ENCODE results near the gene PRRC2A. TPM values are rescaled to one million over a fixed set of nuclear protein-coding genes. Genes with fewer than 3 reads are reported as not detected.

Gene PRRC2A
- polyA plus RNA-seq, 1 donor (not counting 4 experiments of a cell fraction or from before 2014, with no cell fraction given): 20.5 TPM

DNA sequence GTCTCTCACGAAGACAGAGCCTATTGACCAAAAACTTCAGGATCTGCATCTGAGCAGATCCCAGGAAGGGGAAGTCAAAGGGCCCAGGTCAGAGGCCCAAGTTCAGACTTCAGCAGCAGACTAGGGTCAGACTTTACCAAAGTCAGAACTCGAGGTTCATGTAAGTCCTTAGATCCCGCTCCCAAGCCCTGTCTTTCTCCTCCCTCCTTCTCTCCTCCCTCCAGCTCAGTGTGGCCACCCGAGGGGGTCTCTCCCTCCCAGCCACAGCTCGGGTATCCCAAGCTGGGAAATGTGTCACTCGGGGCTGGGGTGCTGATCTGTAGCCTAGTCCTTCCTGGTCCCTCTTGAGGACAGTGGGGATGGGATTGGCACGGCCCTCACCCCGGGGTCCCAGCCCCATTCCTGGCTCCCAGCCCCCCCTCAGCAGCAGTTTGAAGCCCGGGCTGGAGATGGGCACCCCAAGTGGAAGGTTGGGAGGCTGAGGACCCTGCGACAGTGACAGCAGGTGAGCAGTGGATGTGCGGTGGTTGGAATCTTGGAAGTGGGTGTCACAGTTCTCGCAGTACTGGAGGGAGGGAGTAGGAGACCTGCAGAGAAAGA lies 41.7 kb downstream of the PRRC2A start:
- Histone ChIP-seq H3K27me3 (ENCODE audit: control insufficient read depth, extremely low read depth, insufficient read depth, low read length) (no peaks in the 10 kb centered on the region), H3K9me3 (ENCODE audit: control insufficient read depth, low read depth, low read length) (no peaks in the 10 kb centered on the region), H3K4me2 (ENCODE audit: control insufficient read depth, extremely low read depth, insufficient read depth, low read depth, low read length) (no peak overlapping the region), H4K20me1 (ENCODE audit: control insufficient read depth, extremely low read depth, insufficient read depth, low read length) (no peaks in the 10 kb centered on the region), H3K9ac (ENCODE audit: control insufficient read depth, extremely low read depth, insufficient read depth, low read length) (no peak overlapping the region), H3K9me1 (ENCODE audit: control insufficient read depth, extremely low read depth, insufficient read depth, low read length) (no peaks in the 10 kb centered on the region), H3K4me1 (ENCODE audit: control insufficient read depth, extremely low read depth, insufficient read depth, low read length) (peaks cover 47% of the 10 kb centered on the region), H3K79me2 (ENCODE audit: control insufficient read depth, insufficient read depth, low read length) (peaks cover 42% of the 10 kb centered on the region), H2AFZ (ENCODE audit: control insufficient read depth, low read length) (no peak overlapping the region), H3K27ac (ENCODE audit: control insufficient read depth, insufficient read depth, low read length) (no peak overlapping the region), H3K36me3 (ENCODE audit: control insufficient read depth in 2 of 2, extremely low read depth in 1 of 2, insufficient read depth in 2 of 2, low read length in 2 of 2) (peaks cover 7 to 11% of the 10 kb centered on the region in 2 experiments), H3K4me3 (ENCODE audit: control insufficient read depth in 2 of 3, extremely low read depth in 1 of 3, insufficient read depth in 2 of 3, low read depth in 1 of 3, low read length in 3 of 3) (no peak overlapping the region)
- FAIRE-seq: no peak
- TF ChIP-seq, protein P1, sequence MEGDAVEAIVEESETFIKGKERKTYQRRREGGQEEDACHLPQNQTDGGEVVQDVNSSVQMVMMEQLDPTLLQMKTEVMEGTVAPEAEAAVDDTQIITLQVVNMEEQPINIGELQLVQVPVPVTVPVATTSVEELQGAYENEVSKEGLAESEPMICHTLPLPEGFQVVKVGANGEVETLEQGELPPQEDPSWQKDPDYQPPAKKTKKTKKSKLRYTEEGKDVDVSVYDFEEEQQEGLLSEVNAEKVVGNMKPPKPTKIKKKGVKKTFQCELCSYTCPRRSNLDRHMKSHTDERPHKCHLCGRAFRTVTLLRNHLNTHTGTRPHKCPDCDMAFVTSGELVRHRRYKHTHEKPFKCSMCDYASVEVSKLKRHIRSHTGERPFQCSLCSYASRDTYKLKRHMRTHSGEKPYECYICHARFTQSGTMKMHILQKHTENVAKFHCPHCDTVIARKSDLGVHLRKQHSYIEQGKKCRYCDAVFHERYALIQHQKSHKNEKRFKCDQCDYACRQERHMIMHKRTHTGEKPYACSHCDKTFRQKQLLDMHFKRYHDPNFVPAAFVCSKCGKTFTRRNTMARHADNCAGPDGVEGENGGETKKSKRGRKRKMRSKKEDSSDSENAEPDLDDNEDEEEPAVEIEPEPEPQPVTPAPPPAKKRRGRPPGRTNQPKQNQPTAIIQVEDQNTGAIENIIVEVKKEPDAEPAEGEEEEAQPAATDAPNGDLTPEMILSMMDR (optimal IDR thresholded peaks at IDR 0.05 in 1 of 3, IDR thresholded peaks at IDR 0.05 in 1 of 3, conservative IDR thresholded peaks at IDR 0.05 in 1 of 3; ENCODE audit: extremely low read depth in 1 of 3, insufficient read depth in 2 of 3, low read length in 3 of 3): no peak
- TF ChIP-seq EZH2 (IDR thresholded peaks at IDR 0.05; ENCODE audit: low read length): no peak
- DNase-seq (ENCODE audit: low read depth, low spot score): no peak
- dilution Hi-C loops (cut with MboI; ENCODE audit: extremely low pct_ligation_motif_present, low sequenced_read_pairs): no loop called here

DNA sequence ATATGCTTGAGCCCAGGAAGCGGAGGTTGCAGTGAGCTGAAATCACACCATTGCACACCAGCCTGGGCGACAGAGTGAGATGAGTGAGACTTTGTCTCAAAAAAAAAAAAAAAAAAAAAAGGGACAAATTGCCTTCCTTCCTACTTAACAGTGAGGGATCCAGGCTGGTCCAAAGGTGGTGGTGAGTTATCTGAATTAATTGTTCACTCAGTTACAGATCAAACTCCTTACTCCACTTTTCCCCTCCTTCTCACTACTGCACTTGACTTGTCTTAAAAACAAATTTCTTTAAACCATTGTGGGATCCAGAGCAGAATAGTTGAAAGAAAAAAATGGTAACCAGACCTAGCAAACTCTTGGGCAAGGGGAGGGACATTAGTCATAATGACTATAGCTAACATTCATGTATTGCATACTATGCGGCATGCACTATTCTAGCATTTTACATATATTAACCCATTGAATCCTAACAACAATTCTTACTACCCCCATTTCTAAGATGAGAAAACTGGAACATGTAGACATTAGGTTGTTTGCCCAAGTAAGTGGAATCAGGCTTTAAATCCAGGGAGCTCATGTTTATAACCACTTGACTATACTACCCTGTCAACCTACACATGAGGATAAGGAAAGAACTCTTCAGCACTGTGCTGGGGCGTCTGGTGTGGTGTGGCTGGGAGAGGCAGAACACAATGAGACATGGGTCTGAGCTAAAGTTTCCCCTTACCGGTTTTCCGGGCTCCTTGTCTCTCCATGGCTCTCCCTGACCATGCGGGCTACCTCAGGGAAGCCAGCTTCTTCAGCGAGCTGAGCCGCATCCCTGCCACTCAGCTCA lies 42.8 kb downstream of the PRRC2A start:
- peak overlapping the region; percentile 96 for H3K27ac ChIP-seq (ENCODE audit: control insufficient read depth, insufficient read depth, low read length)
- H3K4me1 ChIP-seq (ENCODE audit: control insufficient read depth, extremely low read depth, insufficient read depth, low read length): peaks cover 45% of the 10 kb centered on the region
- peak overlapping the region; percentile 93 to 95 (median 94) for H3K4me3 ChIP-seq (ENCODE audit: control insufficient read depth in 2 of 3, extremely low read depth in 1 of 3, insufficient read depth in 2 of 3, low read depth in 1 of 3, low read length in 3 of 3)

More for the DNA sequence above, 42.8 kb downstream of the PRRC2A start:
- dilution Hi-C loops (cut with MboI; ENCODE audit: extremely low pct_ligation_motif_present, low sequenced_read_pairs): no loop called here
- DNase-seq (ENCODE audit: low read depth, low spot score) (no peak), FAIRE-seq (no peak)
- H3K9me3 ChIP-seq (ENCODE audit: control insufficient read depth, low read depth, low read length): no peaks in the 10 kb centered on the region
- no peaks in the 10 kb centered on the region for H3K27me3 ChIP-seq (ENCODE audit: control insufficient read depth, extremely low read depth, insufficient read depth, low read length)
- TF ChIP-seq, protein P1 (optimal IDR thresholded peaks at IDR 0.05 in 1 of 3, IDR thresholded peaks at IDR 0.05 in 1 of 3, conservative IDR thresholded peaks at IDR 0.05 in 1 of 3; ENCODE audit: extremely low read depth in 1 of 3, insufficient read depth in 2 of 3, low read length in 3 of 3): no peak
- no peak for TF ChIP-seq EZH2 (IDR thresholded peaks at IDR 0.05; ENCODE audit: low read length)
- peak overlapping the region; percentile 71 for H3K4me2 ChIP-seq (ENCODE audit: control insufficient read depth, extremely low read depth, insufficient read depth, low read depth, low read length)
- no peaks in the 10 kb centered on the region for H3K9me1 ChIP-seq (ENCODE audit: control insufficient read depth, extremely low read depth, insufficient read depth, low read length)
- no peaks in the 10 kb centered on the region for H4K20me1 ChIP-seq (ENCODE audit: control insufficient read depth, extremely low read depth, insufficient read depth, low read length)
- H2AFZ ChIP-seq (ENCODE audit: control insufficient read depth, low read length): no peak overlapping the region
- H3K9ac ChIP-seq (ENCODE audit: control insufficient read depth, extremely low read depth, insufficient read depth, low read length): peak overlapping the region; percentile 94
- H3K79me2 ChIP-seq (ENCODE audit: control insufficient read depth, insufficient read depth, low read length): peaks cover 45% of the 10 kb centered on the region
- H3K36me3 ChIP-seq (ENCODE audit: control insufficient read depth in 2 of 2, extremely low read depth in 1 of 2, insufficient read depth in 2 of 2, low read length in 2 of 2): peaks cover 10 to 18% of the 10 kb centered on the region in 2 experiments
